Adrenal gland (tissue), 5 donors: ENCODE data around the gene TOX2.

ENCODE experiments used
- CTCF ChIP-seq, 6 experiments: fragments of 450-650 bp in 4 of 6; fragments of 200-600 bp in 2 of 6; sonication (generic) in 1 of 6; IDR thresholded peaks; 1 replicate in 5 of 6; 2 replicates in 1 of 6; pipeline versions ENCODE4 v1.5.1 to v1.8.0; 2016 to 2021; ENCODE audit warnings: antibody characterized with exemption in 6 of 6, mild to moderate bottlenecking in 2 of 6, moderate library complexity in 1 of 6
- POLR2A ChIP-seq, 2 donors: fragments of 450-650 bp; IDR thresholded peaks; one replicate each; pipeline ENCODE4 v1.6.1; 2017; ENCODE audit warnings: antibody characterized with exemption in 2 of 2, mild to moderate bottlenecking in 2 of 2, moderate library complexity in 1 of 2
- donor health status: DM: no; HTN: no; CAD: no.

- TF ChIP-seq CTCF (IDR thresholded peaks at IDR 0.05), result no peak
- no peak for TF ChIP-seq POLR2A (IDR thresholded peaks at IDR 0.05)
Observed at GRCh38 chr20:43961541-43962471, 47.2 kb downstream of the TOX2 start.
